GM18499 (cell line): ENCODE measurements around the gene UTS2R.
"Not testable (repeated sequence)": the region's sequence is repeated elsewhere in the genome, so short reads cannot be mapped to it uniquely, and the experiment has no call there.

ENCODE experiments used
- ATAC-seq: cut with Tn5 transposase; IDR thresholded peaks from one replicate; pipeline ENCODE4 v1.9.1; 2021; ENCODE audit warnings: moderate number of reproducible peaks; ENCODE audit not compliant: insufficient read depth, unreplicated experiment

Gene UTS2R

DNA sequence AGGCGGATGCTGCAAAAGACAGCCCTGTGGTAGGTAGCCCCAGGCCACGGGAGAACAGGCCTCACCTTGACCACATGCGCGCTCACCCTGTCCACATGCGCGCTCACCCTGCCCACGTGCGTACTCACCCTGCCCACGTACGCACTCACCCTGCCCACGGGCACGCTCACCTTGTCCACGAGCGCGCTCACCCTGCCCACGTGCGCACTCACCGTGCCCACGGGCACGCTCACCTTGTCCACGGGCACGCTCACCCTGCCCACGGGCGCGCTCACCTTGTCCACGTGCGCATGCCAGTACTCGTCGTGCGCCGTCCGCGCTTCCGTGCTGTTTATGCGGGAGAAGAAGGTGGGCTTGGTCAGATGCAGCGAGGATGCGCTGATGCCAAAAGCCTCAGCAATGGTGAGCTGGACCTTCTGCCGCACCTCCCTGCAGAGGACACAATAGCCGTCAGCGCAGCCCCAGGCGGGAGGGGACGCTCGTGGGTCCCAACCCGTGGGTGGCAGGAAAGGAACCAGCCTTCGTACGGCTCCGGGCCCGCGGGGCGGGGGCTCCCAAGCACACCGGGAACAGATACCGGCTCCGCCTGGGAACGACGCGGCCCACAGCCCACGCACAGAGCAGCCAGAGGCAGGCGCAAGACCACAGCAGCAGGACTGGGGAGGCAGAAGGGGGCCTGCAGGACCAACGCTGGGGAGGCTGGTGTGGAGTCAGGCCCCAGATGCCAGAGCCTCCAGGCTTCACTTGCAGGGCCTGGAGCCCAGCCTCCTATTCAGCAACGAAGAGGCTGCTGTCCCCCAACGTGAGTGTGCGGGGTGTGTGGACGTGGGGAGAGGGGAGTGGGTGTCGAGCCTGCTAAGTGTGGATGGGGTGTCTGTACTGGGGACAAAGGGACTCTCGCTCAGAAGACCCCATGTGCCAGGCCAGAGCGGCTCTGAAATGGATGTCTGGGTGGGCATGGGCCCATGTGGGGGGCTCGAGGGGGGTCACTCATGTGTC, 32.4 kb downstream of the UTS2R start:
- ATAC-seq, result no peak

DNA sequence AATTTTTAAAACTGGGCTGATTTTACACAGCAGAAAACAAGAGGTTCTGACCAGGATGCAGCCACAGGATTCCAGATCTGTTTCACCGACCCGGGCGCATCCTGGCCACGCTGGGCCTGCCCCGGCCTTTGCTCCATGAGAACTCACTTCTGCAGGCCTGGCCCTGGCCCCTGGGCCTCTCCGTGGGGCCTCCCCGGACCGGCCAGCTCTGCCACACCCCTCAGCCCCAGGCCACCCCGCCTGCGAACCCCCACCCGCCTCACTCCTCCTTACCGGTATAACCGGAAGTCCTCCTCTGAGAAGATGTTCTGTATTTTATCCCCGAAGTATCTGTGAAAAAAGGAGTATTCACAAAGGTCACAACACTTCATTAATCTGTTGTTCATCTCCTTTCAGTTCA, 33.5 kb downstream of the UTS2R start:
- no peak for ATAC-seq

GRCh38 chr17:82406131-82406671, 34.6 kb downstream of the UTS2R start:
- ATAC-seq, result no peak

- no peak for ATAC-seq
Observed at GRCh38 chr17:82407255-82407654, 35.7 kb downstream of the UTS2R start.

DNA sequence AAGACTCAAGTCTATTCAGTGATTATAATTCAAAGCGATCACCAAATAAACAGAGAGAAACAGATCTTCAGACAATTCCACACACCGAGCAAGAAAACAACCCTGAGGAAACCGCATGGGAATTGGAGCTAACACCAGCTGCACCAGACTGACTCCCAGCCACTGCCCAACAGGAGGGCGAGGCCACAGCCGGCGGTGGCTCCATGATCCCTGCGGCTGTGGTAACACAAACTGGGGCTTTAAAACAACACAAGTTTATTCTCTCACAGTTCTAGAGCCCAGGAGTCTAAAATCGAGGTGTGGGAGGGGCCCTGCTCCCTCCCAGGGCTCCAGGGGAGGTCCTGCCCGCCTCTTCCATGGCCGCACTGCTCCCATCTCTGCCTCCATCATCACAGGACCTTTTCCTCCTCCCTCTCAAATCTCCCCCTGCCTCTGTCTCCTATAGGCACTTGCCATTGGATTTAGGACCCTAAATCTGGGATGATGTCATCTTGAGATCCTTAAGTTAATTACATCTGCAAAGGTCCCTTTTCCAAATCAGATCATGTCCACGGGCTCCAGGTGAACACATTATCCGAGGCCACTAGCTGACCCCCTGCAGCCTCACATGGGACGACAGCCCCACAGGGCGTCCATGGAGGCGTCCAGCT, 36.8 kb downstream of the UTS2R start:
- no peak for ATAC-seq

- no peak for ATAC-seq
Observed at GRCh38 chr17:82408938-82409318, 37.4 kb downstream of the UTS2R start.

DNA sequence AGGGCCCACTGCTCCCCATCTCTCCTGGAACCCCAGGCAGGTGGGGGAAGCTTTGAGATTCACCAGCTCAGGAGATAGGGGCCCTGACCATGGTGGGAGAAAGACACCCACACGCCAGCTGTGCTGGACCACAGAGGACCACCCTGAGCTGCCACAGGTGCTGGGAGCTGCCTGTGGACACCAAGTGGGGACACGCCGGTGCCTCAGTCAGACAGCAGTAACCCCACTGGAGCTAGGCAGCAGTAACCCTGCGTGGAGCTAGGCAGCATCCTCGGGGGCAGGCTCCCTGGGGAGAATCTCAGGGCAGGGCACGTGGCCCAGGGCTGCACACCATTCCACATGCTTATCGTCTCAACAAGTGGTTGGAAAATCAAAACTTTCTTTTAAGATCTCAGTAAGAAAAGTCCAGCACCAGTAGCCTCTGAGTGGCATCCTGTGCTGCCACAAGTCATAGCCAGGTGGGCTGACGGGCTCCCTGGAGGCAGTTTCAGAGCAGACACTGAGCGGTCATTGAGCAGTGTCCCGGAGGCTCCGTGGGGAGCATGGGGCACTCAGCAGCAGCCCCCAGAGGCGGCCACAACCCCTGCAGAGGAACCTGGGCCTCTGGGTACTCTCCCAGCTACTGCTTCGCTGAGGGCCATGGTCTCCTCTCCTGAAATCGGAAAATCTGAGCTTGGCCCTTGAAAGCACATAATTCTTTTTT, 38.6 kb downstream of the UTS2R start:
- no peak for ATAC-seq

GRCh38 chr17:82411396-82412053, 40.0 kb downstream of the UTS2R start:
- no peak for ATAC-seq

DNA sequence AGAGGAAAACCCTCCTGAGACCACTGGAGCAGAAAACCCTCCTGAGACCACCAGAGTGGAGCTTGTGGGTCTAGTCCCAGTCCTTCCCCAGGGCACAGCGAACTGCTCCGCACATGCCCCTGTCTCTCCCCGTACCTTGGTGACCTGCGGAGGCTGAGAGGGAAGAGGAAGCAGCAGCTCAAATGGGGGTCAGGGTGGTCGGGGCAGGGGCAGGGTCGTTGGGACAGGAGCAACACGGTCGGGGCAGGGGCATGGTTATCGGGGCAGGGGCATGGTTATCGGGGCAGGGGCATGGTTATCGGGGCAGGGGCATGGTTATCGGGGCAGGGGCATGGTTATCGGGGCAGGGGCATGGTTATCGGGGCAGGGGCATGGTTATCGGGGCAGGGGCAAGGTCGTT, 40.5 kb downstream of the UTS2R start:
- ATAC-seq, result not testable (repeated sequence)

- no peak for ATAC-seq
Observed at GRCh38 chr17:82412535-82413520, 41.3 kb downstream of the UTS2R start.

- ATAC-seq, result no peak
Observed at GRCh38 chr17:82414548-82415281, 43.1 kb downstream of the UTS2R start.

GRCh38 chr17:82415336-82415735, 43.8 kb downstream of the UTS2R start:
- ATAC-seq, result no peak

DNA sequence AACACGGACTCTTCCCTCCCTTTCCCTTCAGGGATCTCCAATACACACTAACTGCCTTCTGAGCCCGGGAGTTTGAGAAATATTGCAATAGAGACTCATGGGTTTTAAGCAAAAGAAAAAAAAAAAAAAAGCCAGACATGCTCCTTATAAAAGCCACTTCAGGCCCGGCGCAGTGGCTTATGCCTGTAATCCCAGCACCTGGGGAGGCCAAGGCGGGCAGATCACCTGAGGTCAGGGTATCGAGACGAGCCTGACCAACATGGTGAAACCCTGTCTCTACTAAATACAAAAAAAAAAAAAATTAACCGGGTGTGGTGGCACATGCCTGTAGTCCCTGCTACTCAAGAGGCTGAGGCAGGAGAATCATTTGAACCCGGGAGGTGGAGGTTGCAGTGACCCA, 44.2 kb downstream of the UTS2R start:
- ATAC-seq, result no peak

DNA sequence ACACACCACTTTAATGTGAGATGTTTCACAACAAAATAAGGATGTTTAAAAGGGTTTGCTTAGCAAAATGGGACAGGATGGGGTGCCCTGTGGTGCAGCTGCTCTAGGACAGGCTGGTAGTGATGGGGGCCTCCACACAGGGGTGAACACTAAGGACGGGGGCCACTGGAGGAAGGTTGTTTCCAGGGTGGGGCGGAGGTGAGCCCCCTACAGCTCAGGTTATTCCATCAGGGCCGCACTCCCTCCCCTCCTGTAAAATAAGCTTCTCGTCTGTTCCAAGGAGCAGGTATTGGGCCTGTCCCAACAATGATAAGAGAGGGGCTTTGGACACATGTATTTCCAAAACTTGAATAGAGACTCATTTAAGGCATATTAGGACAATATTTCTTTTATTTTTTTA, 44.7 kb downstream of the UTS2R start:
- no peak for ATAC-seq

- ATAC-seq, result no peak
Observed at GRCh38 chr17:82416771-82417170, 45.2 kb downstream of the UTS2R start.

- ATAC-seq, result peak; percentile 51
Observed at GRCh38 chr17:82418001-82418986, 46.7 kb downstream of the UTS2R start, which contains the start of the genes HEXD and OGFOD3. Gene HEXD (plus strand): TSS chr17:82418347. CDS start chr17:82419800, 1,453 bp downstream. Gene OGFOD3 (minus strand): TSS chr17:82418586. CDS start chr17:82418485, 101 bp downstream.

DNA sequence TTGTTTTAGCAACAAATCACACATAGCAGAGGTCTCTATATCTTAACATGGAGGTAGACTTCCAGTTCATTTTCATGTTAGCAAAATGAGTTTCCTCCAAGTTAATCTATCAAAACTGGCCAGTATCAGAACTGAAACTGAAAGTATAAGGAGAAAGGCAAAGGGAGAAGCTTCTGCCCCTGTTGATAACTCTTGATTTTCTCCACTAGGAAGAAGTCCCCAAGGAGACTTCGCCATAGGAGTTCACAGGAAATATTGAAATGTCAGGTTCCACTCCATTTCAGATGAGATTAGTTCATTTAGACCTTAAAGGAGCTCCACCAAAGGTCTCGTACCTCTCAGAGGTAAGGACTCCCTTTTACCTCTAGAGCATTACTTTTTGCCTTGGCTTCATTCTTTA, 48.0 kb downstream of the UTS2R start:
- ATAC-seq, result no peak
